ENCODE results near the gene INTS7. TPM values are rescaled to one million over a fixed set of nuclear protein-coding genes. Genes with fewer than 3 reads are reported as not detected.

Gene INTS7
- total RNA-seq, 3 donors from 2014 or later = 6.6 to 16.7 (median 10.8) TPM

DNA sequence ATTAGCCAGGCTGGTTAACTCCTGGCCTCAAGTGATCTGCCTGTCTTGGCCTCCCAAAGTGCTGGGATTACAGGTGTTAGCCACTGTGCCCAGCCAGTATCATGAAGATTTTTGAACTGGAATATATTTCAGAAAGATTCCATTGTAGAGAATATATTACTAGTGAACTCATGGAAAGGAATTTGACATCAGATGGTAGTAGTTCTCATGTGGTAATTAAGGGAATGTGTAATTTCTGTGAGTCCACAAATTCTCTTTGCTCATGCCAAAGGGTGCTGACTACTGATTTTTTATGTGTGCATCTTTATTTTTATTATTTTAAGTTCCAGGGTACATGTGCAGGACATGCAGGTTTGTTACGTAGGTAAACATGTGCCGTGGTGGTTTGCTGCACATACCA is 10.6 kb upstream of the INTS7 start:
- intact Hi-C loops (cut with DNase I; ENCODE audit: low total_unique reads) = no loop called here
- no peak overlapping the region for H3K27ac ChIP-seq
- DNase-seq (ENCODE audit: low spot score in 2 of 2) = no peak

DNA sequence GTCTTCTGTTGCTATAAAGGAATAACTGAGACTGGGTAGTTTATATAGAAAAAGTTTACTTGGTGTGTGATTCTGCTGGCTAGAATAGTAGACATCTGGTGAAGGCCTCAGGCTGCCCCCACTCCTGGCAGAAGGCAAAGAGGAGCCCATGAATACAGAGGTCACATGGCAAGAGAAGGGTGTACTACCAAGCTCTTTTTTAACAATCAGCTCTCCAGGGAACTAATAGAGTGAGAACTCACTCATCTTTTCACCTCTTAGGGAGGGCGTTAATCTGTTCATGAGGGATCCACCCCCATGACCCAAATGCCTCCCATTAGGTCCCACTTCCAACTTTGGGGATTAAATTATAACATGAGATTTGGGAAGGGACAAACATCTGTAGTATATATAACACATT is 9.5 kb upstream of the INTS7 start:
- H3K27ac ChIP-seq = no peak overlapping the region
- H3K4me1 ChIP-seq = no peaks in the 10 kb centered on the region
- no peaks in the 10 kb centered on the region for H3K27me3 ChIP-seq
- TF ChIP-seq CTCF (IDR thresholded peaks at IDR 0.05) (no peak), POLR2A (IDR thresholded peaks at IDR 0.05) (no peak), POLR2AphosphoS5 (IDR thresholded peaks at IDR 0.05) (no peak)
- no peak for DNase-seq (ENCODE audit: low spot score in 2 of 2)
- no peak overlapping the region for H3K4me3 ChIP-seq
- no peaks in the 10 kb centered on the region for H3K36me3 ChIP-seq
- H3K9me3 ChIP-seq = no peaks in the 10 kb centered on the region
- intact Hi-C loops (cut with DNase I; ENCODE audit: low total_unique reads) = no loop called here

More for the DNA sequence above, 10.6 kb upstream of the INTS7 start:
- no peak for TF ChIP-seq POLR2A (IDR thresholded peaks at IDR 0.05)
- no peak for TF ChIP-seq CTCF (IDR thresholded peaks at IDR 0.05)
- no peak for TF ChIP-seq POLR2AphosphoS5 (IDR thresholded peaks at IDR 0.05)
- Histone ChIP-seq H3K9me3 (no peaks in the 10 kb centered on the region), H3K36me3 (no peaks in the 10 kb centered on the region), H3K4me1 (no peaks in the 10 kb centered on the region), H3K27me3 (no peaks in the 10 kb centered on the region), H3K4me3 (no peak overlapping the region)

DNA sequence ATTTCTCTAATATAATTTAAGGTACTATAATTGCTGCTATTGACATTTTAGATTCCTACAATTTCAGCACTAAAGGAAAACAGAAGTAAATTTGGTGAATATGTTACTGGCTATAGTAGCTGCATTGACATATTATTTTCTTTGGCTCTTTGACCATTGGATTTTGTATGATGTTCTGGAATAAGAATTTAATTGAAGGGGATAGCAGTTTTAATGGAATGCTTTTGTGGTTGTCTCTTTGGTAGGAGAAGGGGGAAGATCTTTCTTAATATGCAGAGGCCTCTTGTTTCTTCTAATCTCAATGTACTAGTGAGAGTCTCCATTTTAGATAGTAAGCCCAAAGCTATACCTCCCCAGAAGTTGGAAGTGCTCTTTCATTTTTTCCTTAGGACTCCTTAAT is 7.1 kb upstream of the INTS7 start:
- Histone ChIP-seq H3K4me3 (no peak overlapping the region), H3K27ac (no peak overlapping the region), H3K36me3 (no peaks in the 10 kb centered on the region), H3K4me1 (no peaks in the 10 kb centered on the region), H3K27me3 (no peaks in the 10 kb centered on the region), H3K9me3 (no peaks in the 10 kb centered on the region)
- no peak for DNase-seq (ENCODE audit: low spot score in 2 of 2)
- TF ChIP-seq CTCF (IDR thresholded peaks at IDR 0.05) (no peak), POLR2A (IDR thresholded peaks at IDR 0.05) (no peak), POLR2AphosphoS5 (IDR thresholded peaks at IDR 0.05) (no peak)
- intact Hi-C loops (cut with DNase I; ENCODE audit: low total_unique reads) = no loop called here

GRCh38 chr1:212040629-212041412 is 5.5 kb upstream of the INTS7 start:
- H3K4me1 ChIP-seq = peaks cover 0 to 5% of the 10 kb centered on the region in 2 donors
- no peaks in the 10 kb centered on the region for H3K9me3 ChIP-seq
- H3K36me3 ChIP-seq = no peaks in the 10 kb centered on the region
- DNase-seq (ENCODE audit: low spot score in 2 of 2) = no peak
- TF ChIP-seq POLR2A (IDR thresholded peaks at IDR 0.05) = no peak
- H3K4me3 ChIP-seq = no peak overlapping the region
- no peak overlapping the region for H3K27ac ChIP-seq
- no peaks in the 10 kb centered on the region for H3K27me3 ChIP-seq
- intact Hi-C loops (cut with DNase I; ENCODE audit: low total_unique reads) = no loop called here

GRCh38 chr1:212039622-212040021 is 4.3 kb upstream of the INTS7 start:
- intact Hi-C loops (cut with DNase I; ENCODE audit: low total_unique reads) = no loop called here
- Histone ChIP-seq H3K27ac (no peak overlapping the region), H3K4me1 (peaks cover 0 to 5% of the 10 kb centered on the region in 2 donors), H3K9me3 (no peaks in the 10 kb centered on the region), H3K27me3 (no peaks in the 10 kb centered on the region), H3K36me3 (no peaks in the 10 kb centered on the region), H3K4me3 (no peak overlapping the region)
- DNase-seq (ENCODE audit: low spot score in 2 of 2) = no peak
- TF ChIP-seq POLR2AphosphoS5 (IDR thresholded peaks at IDR 0.05) = no peak
- no peak for TF ChIP-seq CTCF (IDR thresholded peaks at IDR 0.05)
- no peak for TF ChIP-seq POLR2A (IDR thresholded peaks at IDR 0.05)

All from breast epithelium (tissue), 4 donors.